Left lobe of liver (tissue), 2 donors: Measurements from ENCODE around the gene GRM4. TPM values are rescaled to one million over a fixed set of nuclear protein-coding genes. Genes with fewer than 3 reads are reported as not detected.

Source experiments
- ATAC-seq: fragments of 200-7000 bp; cut with Tn5 transposase; one replicate; pipeline ENCODE4 v1.9.1; 2020; ENCODE audit warnings: mild to moderate bottlenecking, moderate library complexity
- DNase-seq: peaks from one replicate; pipeline ENCODE4 v3.0.0-alpha.2; 2020; ENCODE audit warnings: low spot score
- total RNA-seq: library from RNA; stranded (reverse); gene quantifications from one replicate; pipeline ENCODE4 v1.2.1, GENCODE V29; 2021
- donor health status: DM: no; HTN: no; CAD: no; lungs with moderate emphysema.
- donor health status: DM: no; HTN: yes; CAD: no.

Gene GRM4
- total RNA-seq, 1 donor from 2014 or later = not detected

DNA sequence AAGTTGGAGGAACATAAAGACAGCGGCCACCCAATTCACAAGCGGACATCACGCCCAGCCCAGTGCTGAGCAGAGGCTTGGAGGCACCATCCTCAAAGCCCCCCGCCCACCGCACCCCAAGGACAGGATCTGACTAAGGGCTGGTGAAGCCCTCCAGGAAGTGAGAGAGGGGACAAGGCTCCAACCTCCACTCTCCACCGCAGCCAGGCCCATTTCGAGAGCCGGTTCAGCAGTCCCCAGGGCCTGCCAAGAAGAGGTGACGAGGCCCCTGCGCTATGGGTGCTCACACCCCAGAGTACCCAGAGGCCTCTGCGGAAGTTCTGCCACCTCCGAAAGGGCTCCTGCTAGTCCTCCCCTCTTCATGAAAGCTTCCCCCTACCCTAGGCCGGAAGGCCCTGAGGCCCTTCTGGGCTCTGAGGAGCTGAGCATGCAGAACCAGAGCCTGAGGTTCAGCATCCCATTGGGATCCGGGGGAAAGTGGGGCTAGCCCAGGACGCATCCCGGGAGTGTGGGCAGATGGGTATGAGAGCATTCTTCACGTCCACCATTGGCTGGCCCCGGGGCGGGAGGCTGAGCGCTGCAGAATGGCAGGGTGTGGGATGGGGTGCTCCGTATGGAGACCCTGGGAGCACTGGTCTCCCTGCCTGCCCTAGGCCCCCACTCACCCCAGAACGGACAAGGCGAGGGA lies 2.5 kb downstream of the GRM4 start:
- ATAC-seq = no peak
- DNase-seq = no peak

GRCh38 chr6:34142061-34142998 lies 3.6 kb downstream of the GRM4 start:
- ATAC-seq = no peak
- no peak for DNase-seq

DNA sequence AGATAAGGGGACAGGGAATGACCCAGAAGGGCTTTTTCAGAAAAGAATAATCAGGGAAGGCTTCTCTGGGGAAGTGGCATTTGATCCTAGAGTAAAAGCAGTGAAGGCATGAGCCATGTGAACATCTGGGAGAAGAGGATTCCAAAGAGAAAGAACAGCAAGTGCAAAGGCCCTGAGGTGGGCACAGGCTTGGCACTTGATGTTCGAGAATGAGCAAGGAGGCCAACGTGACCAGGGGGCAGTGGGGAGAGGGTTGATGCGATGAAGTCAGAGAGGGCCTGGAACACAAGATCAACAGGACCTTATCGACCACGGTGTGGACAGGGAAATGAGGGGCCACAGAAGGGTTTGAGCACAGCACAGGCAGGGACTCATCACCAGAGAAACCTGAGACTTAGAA lies 5.8 kb downstream of the GRM4 start:
- ATAC-seq (no peak), DNase-seq (no peak)

- ATAC-seq (no peak), DNase-seq (no peak)
Observed at GRCh38 chr6:34138914-34139510, 6.9 kb downstream of the GRM4 start.

DNA sequence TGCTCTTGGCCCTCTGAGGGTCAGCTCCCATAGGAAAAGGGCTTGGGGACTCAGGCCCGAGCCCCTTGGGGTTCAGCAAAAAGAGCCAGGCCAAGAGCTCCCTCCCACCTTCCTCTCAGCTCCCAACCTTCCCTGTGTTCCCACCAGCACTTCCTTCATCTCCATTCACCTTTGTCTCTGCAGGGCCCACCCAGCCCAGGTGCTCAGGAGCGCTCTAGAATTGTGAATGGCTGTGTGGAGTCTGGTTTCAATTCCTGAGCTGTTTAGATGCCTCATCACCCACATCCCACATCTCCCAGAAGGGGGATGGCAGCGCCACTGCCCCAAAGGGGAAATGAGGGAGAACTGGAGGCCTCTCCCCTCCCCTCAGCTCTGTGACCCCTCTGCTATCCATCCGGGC lies 7.7 kb downstream of the GRM4 start:
- DNase-seq = no peak
- ATAC-seq = no peak

DNA sequence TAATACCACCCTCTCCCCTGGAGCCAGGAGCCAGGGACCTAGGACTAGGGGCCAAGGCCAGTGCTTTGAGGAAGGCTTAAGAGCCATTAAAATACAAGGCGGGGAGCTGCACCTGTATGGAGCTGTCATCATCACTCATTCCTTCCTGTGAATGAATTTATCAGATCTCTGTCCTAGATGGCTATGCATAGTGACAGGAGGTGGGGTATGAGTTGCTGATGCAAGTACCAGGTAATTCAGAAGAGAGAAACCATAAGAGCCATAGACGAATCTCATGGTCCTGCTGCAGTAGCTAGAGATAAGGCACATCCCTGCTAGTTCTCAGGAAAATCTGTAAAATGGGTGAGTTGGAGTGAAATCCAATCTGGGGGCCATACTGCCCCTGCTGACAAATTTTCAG lies 10.3 kb downstream of the GRM4 start:
- no peak for ATAC-seq
- no peak for DNase-seq

GRCh38 chr6:34132486-34133185 lies 13.3 kb downstream of the GRM4 start:
- DNase-seq = no peak
- ATAC-seq = peak; percentile 61

DNA sequence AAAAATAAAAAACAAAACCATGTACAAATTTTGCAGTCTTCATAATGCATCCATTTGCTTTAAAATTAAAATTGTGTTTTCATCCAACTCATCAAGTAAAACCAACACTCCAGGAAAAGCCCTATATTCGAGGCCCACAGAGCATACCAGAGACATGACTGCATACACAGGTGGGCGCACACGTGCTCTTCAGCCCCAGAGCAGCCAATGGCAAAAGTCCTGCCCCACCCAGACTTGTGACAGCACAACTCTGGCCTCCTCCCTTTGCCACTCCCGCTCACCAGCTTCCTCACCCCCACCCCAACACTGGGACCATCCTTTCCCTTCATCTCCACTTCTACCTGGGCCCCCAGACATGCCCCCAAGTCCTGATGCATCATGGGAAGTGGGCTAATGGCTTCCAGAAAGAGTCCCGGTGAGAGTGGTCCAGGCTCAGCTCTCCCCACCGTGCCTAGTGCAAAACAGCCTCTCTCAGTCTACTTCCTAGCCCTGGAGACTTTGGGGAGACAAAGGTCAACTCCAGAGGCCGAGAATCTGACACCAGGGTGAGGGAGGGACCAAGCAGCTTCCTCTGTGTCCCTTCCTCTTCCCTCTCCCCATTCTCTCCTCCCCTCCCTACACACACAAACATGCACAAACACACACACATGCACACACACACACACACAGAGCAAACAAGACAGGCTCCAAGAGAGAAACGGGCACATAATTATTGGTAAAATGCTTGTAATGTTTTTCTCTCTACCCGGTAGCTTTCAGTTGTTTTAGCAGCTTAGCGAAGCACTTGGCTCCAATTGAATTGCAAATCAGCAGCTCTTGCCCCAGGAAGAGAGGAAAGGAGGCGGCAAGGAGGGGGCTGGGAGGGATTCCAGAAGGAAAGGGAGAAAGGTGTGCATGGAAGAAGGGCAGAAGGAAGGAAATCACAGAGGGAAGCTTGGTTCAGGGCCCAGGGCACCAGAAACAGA lies 14.3 kb downstream of the GRM4 start:
- DNase-seq (no peak), ATAC-seq (no peak)

- no peak for DNase-seq
- no peak for ATAC-seq
Observed at GRCh38 chr6:34130862-34131261, 15.0 kb downstream of the GRM4 start.

DNA sequence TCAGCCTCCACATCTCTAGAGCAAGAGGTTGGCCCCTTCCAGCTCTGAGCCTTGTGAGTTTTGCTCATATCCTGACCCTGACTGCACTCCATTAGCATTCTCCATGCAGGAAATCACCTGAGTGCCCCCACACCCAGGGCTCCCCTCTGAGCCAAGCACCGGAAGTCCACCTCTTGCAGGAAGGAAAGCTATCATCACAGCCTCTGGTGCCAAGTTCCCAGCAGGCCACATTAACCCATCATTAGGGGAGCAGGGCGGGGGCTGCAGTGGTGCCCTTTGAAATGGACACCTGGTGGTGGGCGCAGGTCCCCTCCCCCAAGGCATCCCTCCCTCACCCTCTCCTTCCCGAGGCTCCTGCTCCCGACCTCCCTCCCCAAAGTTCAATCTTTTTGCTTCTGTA lies 16.1 kb downstream of the GRM4 start:
- ATAC-seq (no peak), DNase-seq (no peak)

DNA sequence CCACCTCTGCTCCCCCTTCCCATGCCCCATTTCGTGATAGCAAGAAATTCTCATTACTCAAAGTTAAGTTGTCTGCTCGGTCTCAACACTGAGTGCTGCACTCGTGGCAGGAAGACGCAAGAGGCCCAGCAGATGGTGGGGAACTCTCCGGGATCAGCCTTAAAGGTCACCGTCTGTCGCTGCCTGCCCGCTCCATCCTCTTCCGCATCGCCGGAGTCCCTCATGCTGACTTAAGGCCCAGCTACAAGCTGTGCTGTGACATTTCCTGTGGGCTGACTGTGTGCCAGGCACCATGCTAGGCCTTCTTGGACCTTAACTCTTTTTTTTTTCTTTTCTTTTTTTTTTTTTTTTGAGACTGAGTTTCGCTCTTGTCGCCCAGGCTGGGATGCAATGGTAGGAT lies 17.8 kb downstream of the GRM4 start:
- ATAC-seq = no peak
- DNase-seq = no peak

- no peak for ATAC-seq
- DNase-seq = no peak
Observed at GRCh38 chr6:34126419-34126818, 19.5 kb downstream of the GRM4 start.

- ATAC-seq = no peak
- DNase-seq = no peak
Observed at GRCh38 chr6:34125939-34126338, 19.9 kb downstream of the GRM4 start.

DNA sequence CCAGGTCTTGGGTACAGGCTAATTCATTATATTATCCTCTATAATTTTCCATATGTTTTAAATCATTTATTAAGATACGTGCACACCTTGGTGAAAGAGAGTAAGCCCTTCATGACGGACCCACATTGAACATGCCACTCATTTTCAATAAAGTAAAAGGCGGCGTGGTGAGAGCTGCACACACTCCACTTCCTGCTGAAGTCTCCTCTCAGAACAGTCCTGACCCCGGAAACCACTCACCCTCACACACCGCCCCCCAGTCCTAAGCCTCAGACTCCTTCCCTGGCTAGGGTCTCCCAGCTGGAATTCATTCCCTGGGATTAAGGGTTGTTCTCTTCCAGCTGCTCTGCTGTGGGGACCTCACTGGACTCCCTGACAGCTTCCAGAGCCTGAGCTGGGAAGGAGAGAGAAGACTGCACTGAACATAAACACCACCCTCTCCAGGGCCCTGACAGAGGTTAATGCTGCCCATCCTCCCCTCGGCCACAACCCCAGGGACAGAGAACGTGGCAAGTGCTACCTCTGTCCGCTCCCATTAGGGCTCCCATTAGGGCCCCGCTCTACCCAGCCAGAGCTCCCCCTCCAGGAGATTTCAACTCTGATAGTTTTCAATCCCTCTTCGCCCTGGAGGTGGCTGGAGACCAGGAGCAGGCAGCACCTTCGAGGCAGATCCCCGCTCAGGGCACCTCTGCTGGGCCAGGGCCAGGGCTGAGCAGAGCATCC lies 24.8 kb downstream of the GRM4 start:
- ATAC-seq (no peak), DNase-seq (no peak)

DNA sequence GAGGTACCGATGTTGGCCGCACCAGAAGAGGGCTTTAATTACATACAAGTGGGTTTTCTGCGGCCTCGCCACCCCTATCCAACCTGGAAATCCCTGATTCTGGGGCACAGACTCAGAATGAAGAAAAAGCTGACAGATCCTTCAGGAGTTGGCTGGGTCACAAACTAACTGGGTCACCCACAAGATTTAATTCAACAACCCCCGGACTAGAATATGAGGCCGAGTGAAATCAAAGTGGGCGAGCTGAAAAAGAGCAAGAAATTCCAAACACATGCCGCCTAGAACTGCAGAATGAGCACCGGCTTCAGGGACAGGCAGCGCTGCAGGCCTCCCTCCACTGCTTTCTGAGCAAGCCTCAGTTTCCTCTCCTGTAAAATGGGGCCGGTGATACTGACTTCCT lies 30.0 kb downstream of the GRM4 start:
- DNase-seq = no peak

DNA sequence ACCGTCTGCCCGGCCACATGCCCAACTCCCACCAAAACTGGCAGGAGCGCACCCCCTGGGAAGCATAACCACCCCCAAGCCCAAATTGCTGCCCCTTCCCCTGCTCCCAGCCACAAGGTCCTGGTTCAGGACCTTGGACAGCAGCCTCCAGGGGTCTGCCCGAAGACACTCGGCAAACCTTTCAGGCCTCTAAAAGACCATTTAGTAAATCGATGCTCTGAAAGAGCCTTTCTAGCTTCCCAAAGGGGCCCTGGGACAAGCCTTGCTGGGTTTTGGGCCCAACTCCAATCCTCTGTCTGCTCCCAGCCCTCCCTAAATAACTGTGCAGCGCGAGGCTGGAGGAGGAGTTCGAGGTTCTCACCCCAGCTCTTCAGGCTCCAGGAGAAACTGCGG lies 30.5 kb downstream of the GRM4 start:
- DNase-seq (no peak), ATAC-seq (peak; percentile 31)

More for the DNA sequence above, 30.0 kb downstream of the GRM4 start:
- no peak for ATAC-seq

DNA sequence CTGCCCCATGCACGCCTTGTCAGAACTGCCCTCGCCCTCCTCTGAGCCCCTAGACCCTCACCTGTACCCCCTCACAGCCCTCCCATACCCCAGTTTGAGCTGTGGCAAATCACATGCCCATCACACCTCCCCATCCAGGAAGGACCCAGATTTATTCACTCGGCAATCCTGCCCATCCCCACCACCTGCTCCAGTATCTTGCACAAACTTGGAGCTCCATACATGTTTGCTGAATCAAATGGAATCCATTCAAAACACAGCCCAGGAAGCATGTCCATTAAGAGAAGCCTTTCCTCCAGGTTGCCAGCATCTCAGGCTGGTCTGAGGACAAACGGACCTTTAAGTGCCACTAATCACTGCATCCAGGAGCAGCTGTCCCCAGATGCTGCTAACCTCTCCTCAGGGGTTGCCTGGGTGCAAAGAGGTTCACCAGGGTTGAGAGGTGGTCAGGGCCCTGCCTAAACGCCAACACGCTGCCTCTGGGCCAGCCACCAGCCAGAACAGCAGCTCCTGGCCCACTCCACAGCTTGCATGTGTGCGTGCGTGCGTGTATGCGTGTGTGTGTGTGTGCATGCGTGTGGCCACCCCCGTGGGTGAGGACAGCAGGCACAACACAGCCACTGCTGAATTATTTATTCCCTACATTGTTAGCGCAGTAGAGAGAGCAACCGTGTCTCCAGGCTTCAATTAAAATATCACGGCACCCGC lies 31.0 kb downstream of the GRM4 start:
- ATAC-seq (no peak), DNase-seq (no peak)

DNA sequence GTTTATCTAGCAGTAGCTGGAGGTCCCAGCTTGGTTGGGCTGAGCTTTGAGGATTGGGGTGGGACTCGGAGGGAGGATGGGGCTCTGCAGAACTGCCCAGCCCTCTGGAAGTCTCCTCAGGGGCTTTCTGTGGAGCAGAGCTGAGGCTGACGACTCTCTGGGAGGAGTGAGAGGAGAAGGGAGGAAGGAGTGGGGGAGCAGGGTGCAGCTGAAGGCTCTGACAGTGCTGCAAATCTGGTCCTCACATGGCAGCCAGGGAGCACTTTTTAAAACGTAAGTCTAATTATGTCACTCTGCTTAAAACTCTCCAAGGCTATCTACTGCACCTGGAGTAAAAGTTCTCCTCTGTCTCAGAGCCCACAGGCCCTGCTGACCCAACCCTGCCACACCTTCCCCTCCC lies 32.4 kb downstream of the GRM4 start:
- no peak for ATAC-seq

DNA sequence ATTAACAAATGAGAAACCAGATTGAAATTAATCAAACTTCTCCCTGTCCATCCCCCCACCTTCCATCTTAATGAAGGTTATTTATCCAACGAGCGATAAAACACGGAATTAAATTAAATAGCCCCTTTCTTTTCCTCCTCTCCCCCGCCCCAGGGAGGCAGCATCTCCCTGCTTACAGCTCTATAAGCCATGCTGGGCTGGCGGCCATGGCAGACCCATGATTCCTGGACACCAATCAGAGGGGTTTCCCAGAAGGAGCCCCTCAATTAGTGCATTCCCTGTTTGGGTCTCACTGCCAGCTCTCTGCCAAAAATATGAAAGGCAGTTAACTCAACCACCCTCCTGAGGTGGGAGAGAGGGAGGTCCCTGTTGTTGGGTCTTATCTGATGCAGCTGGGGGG lies 33.8 kb downstream of the GRM4 start:
- DNase-seq = no peak
- no peak for ATAC-seq

More for the DNA sequence above, 32.4 kb downstream of the GRM4 start:
- no peak for DNase-seq
